GM19438 (cell line): Measurements from ENCODE around the gene ABLIM2.

Source experiments
- ATAC-seq: cut with Tn5 transposase; IDR thresholded peaks from one replicate; pipeline ENCODE4 v1.9.1; 2021; ENCODE audit warnings: low read depth; ENCODE audit not compliant: unreplicated experiment

The ABLIM2 gene

GRCh38 chr4:8090312-8090711 lies 68.3 kb downstream of the ABLIM2 start:
- ATAC-seq = no peak

GRCh38 chr4:8089862-8090261 lies 68.8 kb downstream of the ABLIM2 start:
- ATAC-seq = no peak

- no peak for ATAC-seq
Observed at GRCh38 chr4:8088966-8089491, 69.6 kb downstream of the ABLIM2 start.

GRCh38 chr4:8087921-8088495 lies 70.6 kb downstream of the ABLIM2 start:
- ATAC-seq = no peak

GRCh38 chr4:8086783-8087445 lies 71.7 kb downstream of the ABLIM2 start:
- ATAC-seq = no peak

GRCh38 chr4:8085491-8086117 lies 73.0 kb downstream of the ABLIM2 start:
- ATAC-seq = no peak

- ATAC-seq = no peak
Observed at GRCh38 chr4:8084712-8085490, 73.7 kb downstream of the ABLIM2 start.

- no peak for ATAC-seq
Observed at GRCh38 chr4:8084031-8084660, 74.5 kb downstream of the ABLIM2 start.

- ATAC-seq = no peak
Observed at GRCh38 chr4:8083086-8083825, 75.4 kb downstream of the ABLIM2 start.

- ATAC-seq = no peak
Observed at GRCh38 chr4:8082517-8083055, 76.0 kb downstream of the ABLIM2 start.

- no peak for ATAC-seq
Observed at GRCh38 chr4:8081621-8082516, 76.7 kb downstream of the ABLIM2 start.

GRCh38 chr4:8081171-8081570 lies 77.4 kb downstream of the ABLIM2 start:
- ATAC-seq = no peak

- no peak for ATAC-seq
Observed at GRCh38 chr4:8080754-8081065, 77.9 kb downstream of the ABLIM2 start.

GRCh38 chr4:8079916-8080753 lies 78.5 kb downstream of the ABLIM2 start:
- no peak for ATAC-seq

- ATAC-seq = no peak
Observed at GRCh38 chr4:8079031-8079885, 79.4 kb downstream of the ABLIM2 start.

- ATAC-seq = no peak
Observed at GRCh38 chr4:8078610-8079015, 80.0 kb downstream of the ABLIM2 start.

GRCh38 chr4:8078109-8078494 lies 80.5 kb downstream of the ABLIM2 start:
- no peak for ATAC-seq
